IPS-20b (cell line): ENCODE results near the gene ACOX2.

Experiments
- H3K27ac ChIP-seq: one replicate; pipeline ENCODE4 v1.5.1; 2013; ENCODE audit warnings: low read length
- H3K27me3 ChIP-seq: 2 replicates; pipeline ENCODE4 v1.6.1; 2013; ENCODE audit warnings: mild to moderate bottlenecking, low read length, inconsistent platforms; ENCODE audit not compliant: insufficient read depth
- H3K36me3 ChIP-seq: 2 replicates; pipeline ENCODE4 v1.6.1; 2013; ENCODE audit warnings: low read depth, mild to moderate bottlenecking, inconsistent platforms, low read length, moderate library complexity; ENCODE audit not compliant: insufficient read depth
- H3K4me1 ChIP-seq: 2 replicates; pipeline ENCODE4 v1.6.1; 2013; ENCODE audit warnings: mild to moderate bottlenecking, control low read depth, inconsistent platforms, low read length, moderate library complexity; ENCODE audit not compliant: insufficient read depth
- H3K4me3 ChIP-seq: 2 replicates; pipeline ENCODE4 v1.5.1; 2013; ENCODE audit warnings: mild to moderate bottlenecking, low read length, inconsistent platforms
- H3K9ac ChIP-seq: 2 replicates; pipeline ENCODE4 v1.6.1; 2013; ENCODE audit warnings: low read depth, mild to moderate bottlenecking, inconsistent platforms, low read length, moderate library complexity
- H3K9me3 ChIP-seq: 2 replicates; pipeline ENCODE4 v1.6.1; 2013; ENCODE audit warnings: mild to moderate bottlenecking, low read depth, low read length, inconsistent platforms; ENCODE audit not compliant: insufficient read depth

The ACOX2 gene

GRCh38 chr3:58574682-58575081 lies 37.7 kb upstream of the ACOX2 start:
- Histone ChIP-seq H3K4me1 (peaks cover 3% of the 10 kb centered on the region; the same call in 1 of the 2 replicates), H3K4me3 (no peak overlapping the region), H3K27ac (no peak overlapping the region), H3K9me3 (no peaks in the 10 kb centered on the region), H3K9ac (no peak overlapping the region), H3K36me3 (no peaks in the 10 kb centered on the region), H3K27me3 (peaks cover 5% of the 10 kb centered on the region; the same call in 1 of the 2 replicates)

GRCh38 chr3:58574106-58574505 lies 37.1 kb upstream of the ACOX2 start:
- Histone ChIP-seq H3K4me1 (peaks cover 3% of the 10 kb centered on the region; the same call in 1 of the 2 replicates), H3K9me3 (no peaks in the 10 kb centered on the region), H3K27me3 (peaks cover 5% of the 10 kb centered on the region; the same call in 1 of the 2 replicates), H3K27ac (no peak overlapping the region), H3K4me3 (no peak overlapping the region), H3K9ac (no peak overlapping the region), H3K36me3 (no peaks in the 10 kb centered on the region)

- Histone ChIP-seq H3K4me1 (peaks cover 3% of the 10 kb centered on the region; the same call in 1 of the 2 replicates), H3K27ac (no peak overlapping the region), H3K9ac (no peak overlapping the region)
These were observed 36.6 kb upstream of the ACOX2 start for GRCh38 chr3:58573640-58574039.

GRCh38 chr3:58572634-58573230 lies 35.7 kb upstream of the ACOX2 start:
- Histone ChIP-seq H3K27me3 (peaks cover 5% of the 10 kb centered on the region; the same call in 1 of the 2 replicates), H3K27ac (no peak overlapping the region), H3K4me3 (no peak overlapping the region), H3K36me3 (no peaks in the 10 kb centered on the region), H3K9ac (no peak overlapping the region), H3K9me3 (no peaks in the 10 kb centered on the region), H3K4me1 (peaks cover 3% of the 10 kb centered on the region; the same call in 1 of the 2 replicates)

More at GRCh38 chr3:58573640-58574039, 36.6 kb upstream of the ACOX2 start:
- Histone ChIP-seq H3K27me3 (peaks cover 5% of the 10 kb centered on the region; the same call in 1 of the 2 replicates), H3K9me3 (no peaks in the 10 kb centered on the region), H3K36me3 (no peaks in the 10 kb centered on the region), H3K4me3 (no peak overlapping the region)

- Histone ChIP-seq H3K36me3 (no peaks in the 10 kb centered on the region), H3K4me1 (no peaks in the 10 kb centered on the region; the same call in 1 of the 2 replicates), H3K9me3 (no peaks in the 10 kb centered on the region), H3K27me3 (peaks cover 5% of the 10 kb centered on the region; the same call in 1 of the 2 replicates), H3K9ac (no peak overlapping the region), H3K4me3 (no peak overlapping the region), H3K27ac (no peak overlapping the region)
These were observed 35.1 kb upstream of the ACOX2 start for GRCh38 chr3:58572013-58572633.

GRCh38 chr3:58570851-58571250 lies 33.9 kb upstream of the ACOX2 start:
- Histone ChIP-seq H3K9ac (no peak overlapping the region), H3K27ac (no peak overlapping the region), H3K4me1 (peaks cover 7% of the 10 kb centered on the region; the same call in 1 of the 2 replicates), H3K27me3 (no peaks in the 10 kb centered on the region), H3K9me3 (no peaks in the 10 kb centered on the region), H3K36me3 (no peaks in the 10 kb centered on the region), H3K4me3 (no peak overlapping the region)

- Histone ChIP-seq H3K9me3 (no peaks in the 10 kb centered on the region), H3K9ac (no peak overlapping the region), H3K27ac (no peak overlapping the region), H3K4me3 (no peak overlapping the region), H3K36me3 (no peaks in the 10 kb centered on the region), H3K4me1 (peaks cover 12% of the 10 kb centered on the region; the same call in 1 of the 2 replicates), H3K27me3 (no peaks in the 10 kb centered on the region)
These were observed 32.5 kb upstream of the ACOX2 start for GRCh38 chr3:58569287-58570001.

- H3K9ac ChIP-seq, result no peak overlapping the region
- no peak overlapping the region for H3K27ac ChIP-seq
- no peaks in the 10 kb centered on the region for H3K36me3 ChIP-seq
- peaks cover 12% of the 10 kb centered on the region; the same call in 1 of the 2 replicates for H3K4me1 ChIP-seq
- no peaks in the 10 kb centered on the region for H3K27me3 ChIP-seq
- H3K9me3 ChIP-seq, result no peaks in the 10 kb centered on the region
- H3K4me3 ChIP-seq, result no peak overlapping the region
These were observed 31.7 kb upstream of the ACOX2 start for GRCh38 chr3:58568572-58569286.

- H3K9ac ChIP-seq, result no peak overlapping the region
- no peaks in the 10 kb centered on the region for H3K36me3 ChIP-seq
- no peak overlapping the region for H3K27ac ChIP-seq
- no peaks in the 10 kb centered on the region for H3K9me3 ChIP-seq
- no peak overlapping the region for H3K4me3 ChIP-seq
- peaks cover 12% of the 10 kb centered on the region; the same call in 1 of the 2 replicates for H3K4me1 ChIP-seq
- H3K27me3 ChIP-seq, result no peaks in the 10 kb centered on the region
These were observed 30.2 kb upstream of the ACOX2 start for GRCh38 chr3:58567251-58567515.

- Histone ChIP-seq H3K9me3 (no peaks in the 10 kb centered on the region), H3K27ac (no peak overlapping the region), H3K27me3 (no peaks in the 10 kb centered on the region), H3K4me3 (no peak overlapping the region), H3K9ac (no peak overlapping the region), H3K36me3 (no peaks in the 10 kb centered on the region), H3K4me1 (peaks cover 12% of the 10 kb centered on the region; the same call in 1 of the 2 replicates)
These were observed 29.6 kb upstream of the ACOX2 start for GRCh38 chr3:58566398-58567250.
